GM18951 (cell line): ENCODE results near the gene CPNE1.

Experiments used
- POLR2A ChIP-seq: IDR thresholded peaks from 4 replicates; pipeline ENCODE4 v1.6.1; 2011; ENCODE audit warnings: mild to moderate bottlenecking; ENCODE audit not compliant: insufficient read length, insufficient read depth; ENCODE audit errors: extremely low read depth
- in situ Hi-C: fragments of 300-500 bp; cut with MboI; formaldehyde crosslinking; loops from one replicate; pipeline ENCODE4 v1.12.0; 2022; ENCODE audit warnings: low sequenced_read_pairs, mixed read lengths, inconsistent platforms; ENCODE audit not compliant: unreplicated experiment

The CPNE1 gene

DNA sequence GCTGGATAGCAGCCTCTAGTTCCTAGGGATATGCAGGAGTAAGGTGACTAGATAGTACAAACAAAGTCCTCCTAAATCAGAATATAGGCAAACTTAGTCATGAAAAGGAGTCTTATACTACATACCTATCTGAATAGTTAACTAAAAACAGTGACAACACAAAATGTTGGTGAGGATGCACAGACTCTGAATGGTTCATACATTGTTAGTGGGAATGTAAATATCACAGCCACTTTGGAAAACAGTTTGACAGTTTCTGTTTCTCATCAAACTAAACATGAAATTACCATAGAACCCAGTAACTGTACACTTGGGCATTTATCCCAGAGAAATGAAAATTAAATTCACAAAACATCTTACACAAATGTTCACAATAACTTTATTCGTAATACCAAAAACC lies 17.3 kb upstream of the CPNE1 start:
- TF ChIP-seq POLR2A: no peak
- in situ Hi-C loops: no loop called here

DNA sequence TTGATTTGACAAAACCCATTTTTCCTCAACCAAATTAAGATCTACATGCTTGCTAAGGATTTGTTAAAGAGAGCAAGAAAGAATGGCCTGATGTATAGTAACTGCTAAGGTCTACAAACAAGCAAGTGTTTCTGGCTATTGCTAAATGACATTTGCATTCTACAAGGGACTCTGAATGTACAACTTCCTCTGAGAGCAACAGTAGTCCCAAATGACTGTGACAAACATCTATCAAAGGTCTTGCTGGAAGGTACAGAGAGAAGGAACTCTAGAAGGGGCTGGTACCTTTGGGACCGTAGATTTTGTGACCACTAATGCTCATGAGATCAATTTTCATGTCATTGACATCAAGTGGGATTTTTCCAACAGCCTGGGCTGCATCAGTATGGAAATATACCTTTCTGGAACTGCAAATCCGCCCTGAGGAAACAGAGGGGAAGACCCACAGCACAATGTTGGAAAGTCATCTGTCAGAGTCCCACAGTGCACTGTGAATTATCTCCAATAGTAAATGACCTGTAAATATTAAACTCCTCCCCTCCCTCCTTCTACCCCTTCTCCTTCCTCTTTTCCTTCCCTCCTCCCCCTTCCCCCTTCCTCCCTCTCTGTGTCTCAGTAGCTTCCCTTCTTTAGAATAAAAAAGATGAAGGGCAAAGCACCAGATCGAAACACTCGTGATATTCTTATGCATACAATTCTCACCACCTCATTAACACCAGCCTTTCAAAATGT lies 15.9 kb upstream of the CPNE1 start:
- no peak for TF ChIP-seq POLR2A
- in situ Hi-C loops: no loop called here

DNA sequence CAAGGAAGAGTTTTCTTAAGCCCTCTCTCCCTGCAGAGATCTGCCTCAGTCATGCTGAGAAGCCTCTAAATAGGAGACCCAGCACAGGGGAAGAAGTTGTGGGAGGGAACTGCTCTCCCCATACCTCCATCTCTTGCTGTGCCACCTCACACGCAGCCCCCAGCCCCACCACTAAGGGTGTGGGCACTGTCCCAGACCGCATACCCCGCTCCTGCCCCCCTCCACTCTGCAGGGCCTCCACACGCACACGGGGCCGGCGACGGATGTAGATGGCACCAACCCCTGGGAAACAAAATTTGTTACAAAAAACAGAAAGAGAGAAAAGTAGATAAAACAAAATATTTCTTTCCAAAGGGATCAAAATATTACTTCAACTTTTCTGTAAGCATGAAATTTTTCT lies 10.2 kb upstream of the CPNE1 start:
- no peak for TF ChIP-seq POLR2A
- in situ Hi-C loops: no loop called here

DNA sequence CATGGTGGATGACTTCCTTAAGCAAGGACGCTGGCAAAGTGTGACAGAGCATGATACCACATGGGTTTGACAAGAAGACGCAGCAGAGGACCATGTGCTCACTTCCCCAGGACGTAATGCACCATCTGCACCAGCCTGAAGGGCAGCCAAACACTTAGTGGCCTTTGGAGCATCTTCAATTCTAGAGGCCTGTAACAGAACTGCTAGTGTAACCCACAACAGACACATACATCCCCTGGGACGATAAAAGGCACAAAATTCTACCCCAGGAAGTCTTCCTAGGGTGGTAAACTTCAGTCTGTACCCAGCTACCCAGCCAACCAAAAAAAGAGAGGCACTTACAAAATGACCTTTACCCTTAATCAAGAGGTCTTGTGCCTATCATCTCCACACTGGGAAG lies 9.2 kb upstream of the CPNE1 start:
- in situ Hi-C loops: no loop called here
- TF ChIP-seq POLR2A: no peak

DNA sequence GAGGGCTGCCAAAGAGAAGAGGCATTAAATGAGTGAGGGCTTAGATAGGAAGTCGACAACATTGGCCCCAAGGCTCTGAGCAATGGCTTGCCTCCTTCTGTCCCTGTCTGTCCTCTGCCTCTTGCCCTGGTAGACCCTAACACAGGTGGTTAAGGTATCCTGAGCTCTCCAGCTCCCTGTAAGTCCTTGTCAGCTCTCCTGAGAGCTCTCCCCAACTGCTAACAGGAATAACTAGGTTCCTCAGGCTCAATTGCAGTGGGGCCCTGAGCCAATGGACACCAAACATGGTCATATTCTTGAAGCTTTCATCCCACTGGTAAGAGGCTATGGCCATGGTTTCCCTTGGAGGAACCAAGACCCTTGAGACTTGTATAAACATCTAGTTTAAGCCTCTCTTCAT lies 5.0 kb upstream of the CPNE1 start:
- no peak for TF ChIP-seq POLR2A
- in situ Hi-C loops: no loop called here

DNA sequence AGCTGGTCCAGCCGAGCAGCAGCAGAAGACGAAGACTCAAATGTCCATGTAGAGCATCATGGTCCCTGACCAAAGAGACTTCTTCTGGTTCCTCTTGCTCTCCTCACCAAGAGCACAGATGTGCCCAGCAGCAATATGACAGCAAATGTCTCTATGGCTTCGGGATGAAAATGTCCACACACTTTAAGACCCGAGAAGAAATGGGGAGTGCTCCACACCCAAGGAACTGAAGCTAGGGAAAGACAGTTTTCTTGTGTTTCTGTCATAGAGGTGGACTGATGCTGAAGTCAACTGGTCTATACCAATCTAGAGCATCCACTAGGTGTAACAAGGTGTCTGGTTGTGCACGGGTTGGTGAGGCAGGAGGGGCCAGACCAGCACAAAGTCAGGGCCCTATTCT lies 4.5 kb upstream of the CPNE1 start:
- in situ Hi-C loops: no loop called here

DNA sequence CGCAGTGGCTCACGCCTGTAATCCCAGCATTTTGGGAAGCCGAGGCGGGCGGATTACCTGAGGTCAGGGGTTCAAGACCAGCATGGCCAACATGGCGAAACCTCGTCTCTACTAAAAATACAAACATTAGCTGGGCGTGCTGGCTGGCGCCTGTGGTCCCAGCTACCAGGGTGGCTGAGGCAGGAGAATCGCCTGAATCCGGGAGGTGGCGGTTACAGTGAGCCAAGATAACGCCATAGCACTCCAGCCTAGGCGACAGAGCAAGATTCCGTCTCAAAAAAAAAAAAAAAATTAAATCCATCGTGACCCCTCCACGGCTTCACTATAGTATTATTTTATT lies 1.2 kb upstream of the CPNE1 start:
- in situ Hi-C loops: no loop called here
- TF ChIP-seq POLR2A: no peak

More for the DNA sequence above, 4.5 kb upstream of the CPNE1 start:
- no peak for TF ChIP-seq POLR2A

DNA sequence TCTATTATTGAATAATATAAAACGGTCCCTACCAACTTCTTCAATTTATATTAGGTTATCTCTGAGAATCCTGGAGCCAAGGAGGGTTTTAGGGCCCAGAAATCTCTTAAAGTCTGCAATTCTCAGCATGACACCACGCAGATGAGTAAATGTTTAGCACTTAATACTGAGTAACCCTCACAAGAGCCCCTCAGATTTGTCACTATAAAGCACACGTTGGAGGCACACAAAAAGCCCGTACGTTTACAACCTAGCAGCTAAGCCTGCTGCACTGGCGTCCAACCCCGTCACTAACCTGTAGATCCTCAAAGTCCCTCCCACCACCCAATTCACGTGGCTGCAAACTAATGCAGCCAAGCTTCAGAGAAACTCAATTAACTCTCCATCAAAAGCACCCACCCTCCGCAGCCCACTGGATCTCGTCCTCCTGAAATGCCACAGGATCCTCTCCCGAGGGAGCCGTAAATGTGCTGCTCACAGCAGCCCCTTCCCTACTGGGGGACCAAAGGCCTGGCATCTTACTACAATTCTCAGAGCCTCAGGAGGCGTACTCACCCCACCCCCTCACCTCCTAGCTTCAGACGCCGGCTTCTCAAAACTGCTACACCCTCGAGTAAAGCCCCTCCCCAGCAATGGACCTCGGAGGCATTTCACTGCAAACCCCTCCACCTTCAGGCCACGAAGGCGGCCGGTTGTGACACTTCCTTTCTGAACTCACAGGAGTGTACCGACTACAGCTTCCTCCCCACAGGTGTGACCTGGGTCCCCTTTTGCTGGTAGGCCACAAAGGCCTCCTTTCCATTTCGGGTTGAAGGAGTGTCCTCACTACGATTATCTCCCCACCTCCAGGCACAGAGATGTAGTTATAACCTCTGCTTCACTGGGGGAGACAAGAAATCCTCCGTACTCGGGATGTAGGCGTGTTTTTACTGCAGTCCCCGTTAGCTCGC lies 909 bp downstream of the CPNE1 start:
- TF ChIP-seq POLR2A: no peak
- in situ Hi-C loops: no loop called here

DNA sequence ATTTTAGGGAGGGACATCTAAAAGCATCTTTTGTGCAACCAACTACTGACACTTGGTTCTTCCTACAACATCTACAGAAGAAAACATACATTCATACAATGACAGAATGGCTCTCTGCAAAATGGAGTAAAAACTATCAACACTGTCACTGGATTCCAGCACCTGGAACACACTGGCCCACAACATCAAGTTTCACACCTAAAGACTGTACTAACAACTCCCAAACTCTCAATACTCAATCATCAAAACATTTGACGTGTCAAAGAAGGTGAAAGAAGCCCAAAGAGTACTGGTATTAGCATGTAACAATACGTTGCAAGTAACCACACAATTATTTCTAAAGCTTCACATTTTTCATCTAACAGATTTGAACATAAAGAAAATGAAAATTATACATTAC lies 2.1 kb downstream of the CPNE1 start:
- TF ChIP-seq POLR2A: no peak
- in situ Hi-C loops: no loop called here

DNA sequence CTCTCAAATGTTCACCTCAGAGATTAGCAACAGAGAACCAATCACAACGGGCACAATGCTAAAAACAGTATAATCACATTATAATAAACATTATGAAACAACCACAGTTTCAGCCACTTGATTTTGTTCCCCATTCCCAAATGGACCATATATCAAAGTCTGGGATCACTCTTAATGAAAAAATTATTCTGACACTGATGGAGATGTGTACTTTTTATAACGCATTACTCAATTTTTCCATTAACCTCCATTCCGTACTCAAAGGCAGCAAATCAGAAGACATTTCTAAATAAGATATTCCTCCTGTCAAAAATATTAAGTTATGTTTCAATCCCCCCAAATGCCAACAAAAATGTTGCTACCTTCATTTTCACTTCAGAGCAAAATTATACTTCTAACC lies 2.8 kb downstream of the CPNE1 start:
- in situ Hi-C loops: no loop called here
- no peak for TF ChIP-seq POLR2A

DNA sequence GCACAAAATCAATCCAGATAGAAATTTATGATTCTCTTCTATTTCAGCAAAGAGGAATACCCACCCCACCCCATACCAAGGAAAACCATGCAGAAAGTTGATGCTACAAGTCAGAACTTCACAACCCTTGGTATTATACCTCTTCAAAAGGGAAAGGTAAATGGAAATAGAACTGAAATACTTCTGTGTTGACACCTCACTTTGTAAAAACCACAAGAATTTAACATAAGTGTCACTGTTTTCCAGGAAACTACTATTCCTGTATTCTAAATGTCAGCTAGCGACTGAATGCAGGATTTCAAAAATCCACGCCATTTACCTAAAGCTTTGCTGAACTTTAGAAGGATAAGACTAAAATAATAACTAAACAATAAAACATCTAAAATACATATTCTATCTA lies 3.6 kb downstream of the CPNE1 start:
- TF ChIP-seq POLR2A: no peak

DNA sequence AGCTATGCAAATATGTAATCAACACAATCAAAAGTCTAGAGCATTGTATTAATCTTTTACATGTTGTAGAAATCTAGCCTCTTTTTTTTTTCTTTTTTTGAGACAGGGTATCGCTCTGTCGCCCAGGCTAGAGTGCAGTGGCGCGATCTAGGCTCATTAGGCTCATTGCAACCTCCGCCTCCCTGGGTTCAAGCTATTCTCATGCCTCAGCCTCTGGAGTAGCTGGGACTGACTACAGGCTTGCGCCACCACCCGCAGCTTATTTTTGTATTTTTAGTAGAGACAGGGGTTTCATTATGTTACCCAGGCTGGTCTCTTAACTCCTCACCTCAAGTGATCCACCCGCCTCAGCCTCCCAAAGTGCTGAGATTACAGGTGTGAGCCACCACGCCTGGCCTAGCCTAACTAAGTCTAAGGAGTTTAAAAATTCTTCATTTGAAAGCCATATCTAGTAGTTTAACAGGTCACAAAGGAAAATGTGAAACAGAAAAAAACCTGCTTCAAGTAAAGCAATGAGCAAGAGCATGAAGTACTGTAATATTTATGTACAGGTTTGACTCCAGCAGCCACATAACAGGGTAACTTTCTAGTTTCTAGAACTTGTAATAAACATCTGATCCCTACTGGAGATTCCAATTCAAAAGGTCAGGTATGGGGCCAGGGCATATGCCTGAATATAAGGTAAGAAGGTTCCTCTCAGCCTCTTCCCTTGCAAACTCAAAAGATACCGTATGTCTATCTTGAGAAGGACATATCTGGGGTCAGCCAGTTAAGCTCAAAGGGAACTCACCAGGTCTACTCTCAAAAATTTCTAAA lies 4.4 kb downstream of the CPNE1 start:
- no peak for TF ChIP-seq POLR2A

More for the DNA sequence above, 3.6 kb downstream of the CPNE1 start:
- in situ Hi-C loops: no loop called here

DNA sequence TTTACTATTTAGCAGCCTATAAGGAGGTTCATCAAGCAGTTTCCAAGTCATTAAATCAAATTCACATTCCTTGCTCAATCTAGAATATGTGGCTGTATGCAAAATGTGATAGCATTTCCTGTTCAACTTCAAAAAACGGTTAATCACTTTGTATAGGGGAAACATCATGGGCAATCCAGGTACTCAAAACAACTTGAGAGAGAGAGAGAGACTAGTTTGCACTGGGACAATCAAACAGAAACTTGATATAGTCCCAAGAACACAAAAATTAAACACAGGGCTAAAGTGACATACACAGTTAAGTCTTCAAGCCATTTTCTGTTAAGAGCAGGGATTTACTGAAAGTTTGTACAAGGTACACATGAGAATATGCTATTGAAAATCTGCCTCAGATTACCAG lies 7.4 kb downstream of the CPNE1 start:
- no peak for TF ChIP-seq POLR2A
- in situ Hi-C loops: no loop called here

More for the DNA sequence above, 4.4 kb downstream of the CPNE1 start:
- in situ Hi-C loops: no loop called here
